ENCODE results near the gene SLC6A7.

Gene SLC6A7

DNA sequence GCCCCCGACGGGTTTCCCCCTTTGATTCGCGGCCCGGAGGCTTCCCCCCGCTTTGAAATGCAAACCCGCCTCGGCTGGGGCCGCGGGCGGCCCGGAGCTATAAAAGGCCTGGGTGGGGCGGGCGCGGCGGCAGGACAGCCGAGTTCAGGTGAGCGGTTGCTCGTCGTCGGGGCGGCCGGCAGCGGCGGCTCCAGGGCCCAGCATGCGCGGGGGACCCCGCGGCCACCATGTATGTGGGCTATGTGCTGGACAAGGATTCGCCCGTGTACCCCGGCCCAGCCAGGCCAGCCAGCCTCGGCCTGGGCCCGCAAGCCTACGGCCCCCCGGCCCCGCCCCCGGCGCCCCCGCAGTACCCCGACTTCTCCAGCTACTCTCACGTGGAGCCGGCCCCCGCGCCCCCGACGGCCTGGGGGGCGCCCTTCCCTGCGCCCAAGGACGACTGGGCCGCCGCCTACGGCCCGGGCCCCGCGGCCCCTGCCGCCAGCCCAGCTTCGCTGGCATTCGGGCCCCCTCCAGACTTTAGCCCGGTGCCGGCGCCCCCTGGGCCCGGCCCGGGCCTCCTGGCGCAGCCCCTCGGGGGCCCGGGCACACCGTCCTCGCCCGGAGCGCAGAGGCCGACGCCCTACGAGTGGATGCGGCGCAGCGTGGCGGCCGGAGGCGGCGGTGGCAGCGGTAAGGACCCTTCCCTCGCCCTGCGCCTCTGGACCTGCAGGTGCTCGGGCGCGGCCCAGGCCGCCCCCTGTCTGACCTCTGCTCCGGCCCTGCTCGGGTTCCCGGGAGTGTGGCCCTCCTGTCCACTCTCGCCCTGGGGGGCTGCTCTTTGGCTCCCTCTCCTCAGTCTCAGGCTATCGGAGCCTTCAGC is 23.0 kb upstream of the SLC6A7 start, which contains the start of gene CDX1:
Gene CDX1, plus strand, starts transcription at position 129 of the 862 bp plus-strand sequence. Its CDS starts 99 bp downstream, at position 228.
- no peak for DNase-seq (ENCODE audit: extremely low read depth, low read depth)
- TF ChIP-seq, protein P1, sequence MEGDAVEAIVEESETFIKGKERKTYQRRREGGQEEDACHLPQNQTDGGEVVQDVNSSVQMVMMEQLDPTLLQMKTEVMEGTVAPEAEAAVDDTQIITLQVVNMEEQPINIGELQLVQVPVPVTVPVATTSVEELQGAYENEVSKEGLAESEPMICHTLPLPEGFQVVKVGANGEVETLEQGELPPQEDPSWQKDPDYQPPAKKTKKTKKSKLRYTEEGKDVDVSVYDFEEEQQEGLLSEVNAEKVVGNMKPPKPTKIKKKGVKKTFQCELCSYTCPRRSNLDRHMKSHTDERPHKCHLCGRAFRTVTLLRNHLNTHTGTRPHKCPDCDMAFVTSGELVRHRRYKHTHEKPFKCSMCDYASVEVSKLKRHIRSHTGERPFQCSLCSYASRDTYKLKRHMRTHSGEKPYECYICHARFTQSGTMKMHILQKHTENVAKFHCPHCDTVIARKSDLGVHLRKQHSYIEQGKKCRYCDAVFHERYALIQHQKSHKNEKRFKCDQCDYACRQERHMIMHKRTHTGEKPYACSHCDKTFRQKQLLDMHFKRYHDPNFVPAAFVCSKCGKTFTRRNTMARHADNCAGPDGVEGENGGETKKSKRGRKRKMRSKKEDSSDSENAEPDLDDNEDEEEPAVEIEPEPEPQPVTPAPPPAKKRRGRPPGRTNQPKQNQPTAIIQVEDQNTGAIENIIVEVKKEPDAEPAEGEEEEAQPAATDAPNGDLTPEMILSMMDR (IDR thresholded peaks at IDR 0.05; ENCODE audit: low read depth, low read length), result no peak

GRCh38 chr5:150167512-150167850 is 22.4 kb upstream of the SLC6A7 start:
- TF ChIP-seq, protein P1 (IDR thresholded peaks at IDR 0.05; ENCODE audit: low read depth, low read length), result no peak
- DNase-seq (ENCODE audit: extremely low read depth, low read depth), result no peak

- TF ChIP-seq, protein P1 (IDR thresholded peaks at IDR 0.05; ENCODE audit: low read depth, low read length), result no peak; the same call in none of the 2 replicates
- DNase-seq (ENCODE audit: extremely low read depth, low read depth), result no peak
Observed at GRCh38 chr5:150167908-150168307, 22.0 kb upstream of the SLC6A7 start.

- TF ChIP-seq, protein P1 (IDR thresholded peaks at IDR 0.05; ENCODE audit: low read depth, low read length), result no peak
- DNase-seq (ENCODE audit: extremely low read depth, low read depth), result no peak
Observed at GRCh38 chr5:150168864-150169263, 21.0 kb upstream of the SLC6A7 start.

DNA sequence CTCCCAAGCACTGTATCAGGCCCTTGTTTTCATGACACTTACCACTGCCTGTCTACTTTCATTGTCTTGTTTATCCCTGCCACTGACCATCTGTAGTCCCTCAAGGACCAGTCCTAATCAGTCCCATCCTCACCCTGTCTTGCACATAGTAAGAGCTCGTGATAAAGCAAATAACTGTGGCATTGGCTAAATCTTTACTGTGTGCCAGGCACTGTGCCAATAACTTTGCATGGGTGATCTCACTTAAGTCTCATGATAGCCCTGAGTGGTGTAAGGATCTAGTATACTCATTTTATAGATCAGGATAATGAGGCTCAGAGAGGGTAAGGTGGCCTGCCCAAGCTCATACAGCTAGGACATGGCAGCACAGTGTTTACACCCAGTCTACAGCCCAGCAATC is 17.7 kb upstream of the SLC6A7 start:
- no peak for DNase-seq (ENCODE audit: extremely low read depth, low read depth)
- TF ChIP-seq, protein P1 (IDR thresholded peaks at IDR 0.05; ENCODE audit: low read depth, low read length), result no peak

DNA sequence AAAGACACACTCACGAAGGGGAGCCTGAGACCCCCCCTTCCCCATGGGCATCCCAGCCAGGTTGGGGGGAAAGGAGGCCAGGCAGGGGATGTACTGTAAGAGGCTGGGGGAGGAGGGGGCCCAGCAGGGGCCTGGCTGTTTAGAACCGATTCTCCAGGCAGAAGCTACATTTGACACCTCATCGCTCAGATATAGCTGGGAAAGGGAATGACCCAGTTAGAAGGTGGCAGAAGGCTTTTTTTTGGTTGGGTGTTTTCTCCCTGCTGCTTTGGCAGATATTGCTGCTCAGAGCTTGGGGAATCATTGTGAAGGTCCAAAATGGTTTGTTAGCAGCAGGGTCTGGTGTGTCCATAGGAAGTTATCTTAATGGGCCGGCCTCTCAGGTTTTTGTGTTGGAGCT is 17.3 kb upstream of the SLC6A7 start:
- TF ChIP-seq, protein P1 (IDR thresholded peaks at IDR 0.05; ENCODE audit: low read depth, low read length), result no peak
- no peak for DNase-seq (ENCODE audit: extremely low read depth, low read depth)

- TF ChIP-seq, protein P1 (IDR thresholded peaks at IDR 0.05; ENCODE audit: low read depth, low read length), result no peak
Observed at GRCh38 chr5:150173161-150173560, 16.7 kb upstream of the SLC6A7 start.

More at GRCh38 chr5:150173161-150173560, 16.7 kb upstream of the SLC6A7 start:
- DNase-seq (ENCODE audit: extremely low read depth, low read depth), result no peak

Measured in AG09319 (cell line).